HCT116 (cell line): ENCODE results near the gene TTC23. TPM values are rescaled to one million over a fixed set of nuclear protein-coding genes. Genes with fewer than 3 reads are reported as not detected.

ENCODE experiments used
- ATAC-seq: fragments of 200-7000 bp; cut with Tn5 transposase; 2 replicates; pipeline ENCODE4 v1.9.1; 2020; ENCODE audit warnings: mild to moderate bottlenecking, moderate library complexity
- BruUV-seq: library from RNA; stranded (reverse); fragments of 400-500 nt; replicated peaks from 2 replicates; lab custom pipeline; 2021; lab: Mats Ljungman, UMichigan
- CTCF ChIA-PET: fragments of 300-600 bp; sonication (Branson Sonifier 250); formaldehyde crosslinking; loops from one replicate; lab custom pipeline; 2021; ENCODE audit warnings: antibody characterized with exemption; lab: Charles Lee
- POLR2A ChIA-PET: fragments of 300-600, 350-600 bp; sonication (Branson Sonifier 250); formaldehyde crosslinking; loops from one replicate; lab custom pipeline; 2021; ENCODE audit warnings: antibody characterized with exemption; lab: Charles Lee
- RAD21 ChIA-PET, 2 experiments: fragments of 300-600 bp; sonication (Branson Sonifier 250); formaldehyde crosslinking; loops; one replicate each; lab custom pipeline; 2023; ENCODE audit warnings: low total read pairs in 2 of 2; ENCODE audit not compliant: uncharacterized antibody in 2 of 2, unreplicated experiment in 2 of 2, low non-redundant PET in 1 of 2; lab: Charles Lee
- DNase-seq: peaks from one replicate; pipeline ENCODE4 v3.0.0-alpha.2; 2010; ENCODE audit warnings: low read depth, low spot score
- H2AFZ ChIP-seq: fragments of 200-600 bp; shearing (Covaris generic), sonication (generic); 2 replicates; pipeline ENCODE4 v1.6.1; 2017; ENCODE audit warnings: low read depth, mixed run types, mixed read lengths, antibody characterized with exemption, low read length; ENCODE audit not compliant: poor library complexity, severe bottlenecking
- H3K27ac ChIP-seq: 2 replicates; pipeline ENCODE4 v1.5.1; 2012; ENCODE audit warnings: low read depth, low read length
- H3K27me3 ChIP-seq: fragments of 200-600 bp; sonication (generic); 2 replicates; pipeline ENCODE4 v1.6.1; 2016; ENCODE audit warnings: mixed run types, low read length, mixed read lengths; ENCODE audit not compliant: insufficient read depth
- H3K36me3 ChIP-seq, 2 experiments: fragments of 200-500 bp in 1 of 2; fragments of 200-600 bp in 1 of 2; sonication (Bioruptor generic) in 1 of 2; sonication (generic) in 1 of 2; 2 replicates each; pipeline versions ENCODE4 v1.5.1 to v1.6.1; 2014 to 2016; ENCODE audit warnings: low read length in 2 of 2, inconsistent platforms in 1 of 2, mixed read lengths in 1 of 2, mixed run types in 1 of 2; ENCODE audit not compliant: insufficient read depth in 2 of 2, control insufficient read depth in 1 of 2
- H3K4me1 ChIP-seq, 2 experiments: fragments of 200-600 bp in 1 of 2; sonication (generic) in 1 of 2; 2 replicates each; pipeline versions ENCODE4 v1.5.1 to v1.6.1; 2012 to 2017; ENCODE audit warnings: low read length in 2 of 2, inconsistent platforms in 1 of 2, mild to moderate bottlenecking in 1 of 2, mixed read lengths in 1 of 2, mixed run types in 1 of 2, moderate library complexity in 1 of 2; ENCODE audit not compliant: insufficient read depth in 2 of 2, control insufficient read depth in 1 of 2
- H3K4me2 ChIP-seq: fragments of 200-600 bp; sonication (generic); 2 replicates; pipeline ENCODE4 v1.6.1; 2017; ENCODE audit warnings: mixed run types, low read length, mixed read lengths
- H3K4me3 ChIP-seq, 2 experiments: fragments of 200-600 bp in 1 of 2; sonication (generic) in 1 of 2; replicated peaks in 1 of 2; 2 replicates each; pipeline ENCODE4 v1.5.1; 2011 to 2016; ENCODE audit warnings: low read length in 2 of 2, control low read depth in 1 of 2, low read depth in 1 of 2, mild to moderate bottlenecking in 1 of 2, mixed read lengths in 1 of 2, mixed run types in 1 of 2
- H3K79me2 ChIP-seq: fragments of 200-600 bp; sonication (generic); 2 replicates; pipeline ENCODE4 v1.6.1; 2017; ENCODE audit warnings: mild to moderate bottlenecking, mixed run types, low read length, moderate library complexity, mixed read lengths; ENCODE audit not compliant: insufficient read depth
- H3K9ac ChIP-seq: fragments of 200-600 bp; sonication (generic); 2 replicates; pipeline ENCODE4 v1.6.1; 2016; ENCODE audit warnings: low read length, mixed read lengths
- H3K9me2 ChIP-seq: fragments of 200-600 bp; sonication (generic), shearing (Covaris generic); 2 replicates; pipeline ENCODE4 v1.6.1; 2017; ENCODE audit warnings: mixed run types, mild to moderate bottlenecking, moderate library complexity; ENCODE audit not compliant: insufficient read depth
- H3K9me3 ChIP-seq, 2 experiments: fragments of 200-500 bp in 1 of 2; fragments of 200-600 bp in 1 of 2; sonication (Bioruptor generic) in 1 of 2; sonication (generic) in 1 of 2; 2 replicates each; pipeline ENCODE4 v1.6.1; 2014 to 2017; ENCODE audit warnings: low read length in 2 of 2, mixed read lengths in 2 of 2, inconsistent platforms in 1 of 2, low read depth in 1 of 2, mild to moderate bottlenecking in 1 of 2, mixed run types in 1 of 2, moderate library complexity in 1 of 2; ENCODE audit not compliant: control insufficient read depth in 1 of 2, insufficient read depth in 1 of 2
- H4K20me1 ChIP-seq: fragments of 200-600 bp; sonication (generic), shearing (Covaris generic); 2 replicates; pipeline ENCODE4 v1.6.1; 2017; ENCODE audit warnings: mixed run types, mild to moderate bottlenecking, moderate library complexity; ENCODE audit not compliant: insufficient read depth
- ATF3 ChIP-seq: IDR thresholded peaks from 2 replicates; pipeline ENCODE4 v1.6.1; 2012
- CBX3 ChIP-seq: IDR thresholded peaks from 2 replicates; pipeline ENCODE4 v1.6.1; 2012; ENCODE audit warnings: low read depth
- CEBPB ChIP-seq: IDR thresholded peaks from 2 replicates; pipeline ENCODE4 v1.6.1; 2012; ENCODE audit warnings: low read depth
- EGR1 ChIP-seq: IDR thresholded peaks from 2 replicates; pipeline ENCODE4 v1.6.1; 2012; ENCODE audit warnings: low read depth
- EZH2 ChIP-seq: fragments of 200-600 bp; sonication (generic); IDR thresholded peaks from 2 replicates; pipeline ENCODE4 v1.6.1; 2017; ENCODE audit warnings: antibody characterized with exemption, mixed run types
- FOSL1 ChIP-seq: IDR thresholded peaks from 2 replicates; pipeline ENCODE4 v1.6.1; 2012; ENCODE audit warnings: low read depth
- JUND ChIP-seq: IDR thresholded peaks from 2 replicates; pipeline ENCODE4 v1.6.1; 2012
- MAX ChIP-seq: IDR thresholded peaks from 2 replicates; pipeline ENCODE4 v1.6.1; 2012
- POLR2A ChIP-seq: IDR thresholded peaks from 2 replicates; pipeline ENCODE4 v1.7.0; 2011; ENCODE audit warnings: borderline replicate concordance; ENCODE audit not compliant: insufficient read depth, insufficient read length; ENCODE audit errors: extremely low read depth
- RAD21 ChIP-seq: IDR thresholded peaks from 2 replicates; pipeline ENCODE4 v1.6.1; 2012; ENCODE audit warnings: low read depth, mild to moderate bottlenecking
- SIN3A ChIP-seq: IDR thresholded peaks from 2 replicates; pipeline ENCODE4 v1.6.1; 2012; ENCODE audit warnings: low read depth
- SP1 ChIP-seq: IDR thresholded peaks from 2 replicates; pipeline ENCODE4 v1.6.1; 2012; ENCODE audit warnings: low read depth
- SRF ChIP-seq: IDR thresholded peaks from 2 replicates; pipeline ENCODE4 v1.6.1; 2012; ENCODE audit warnings: low read depth
- YY1 ChIP-seq: IDR thresholded peaks from 2 replicates; pipeline ENCODE4 v1.6.1; 2011; ENCODE audit warnings: low read length, low read depth, moderate library complexity, mild to moderate bottlenecking; ENCODE audit not compliant: insufficient replicate concordance; ENCODE audit errors: extremely low read depth
- ZNF274 ChIP-seq: fragments of 200-500 bp; sonication (Bioruptor generic); IDR thresholded peaks from 2 replicates; pipeline ENCODE4 v1.6.1; 2014; ENCODE audit warnings: mild to moderate bottlenecking, low read depth, low read length, inconsistent platforms
- intact Hi-C: fragments of 100-400 bp; cut with micrococcal nuclease; formaldehyde crosslinking; loops from 2 replicates; pipeline ENCODE4 v1.10.0; 2022
- total RNA-seq: library from RNA; stranded (reverse); gene quantifications from one replicate; pipeline ENCODE4 v1.2.1, GENCODE V29; 2021; ENCODE audit not compliant: unreplicated experiment
- TF ChIP-seq, protein P1 (sequence below): IDR thresholded peaks from 2 replicates; pipeline ENCODE4 v1.6.1; 2011; ENCODE audit warnings: mild to moderate bottlenecking, low read length, moderate library complexity; ENCODE audit not compliant: insufficient replicate concordance; ENCODE audit errors: extremely low read depth
- TF ChIP-seq, protein P2 (sequence below): IDR thresholded peaks from 2 replicates; pipeline ENCODE4 v1.6.1; 2012; ENCODE audit warnings: low read depth

The TTC23 gene
- total RNA-seq, 1 experiment from 2014 or later = 10.2 TPM

DNA sequence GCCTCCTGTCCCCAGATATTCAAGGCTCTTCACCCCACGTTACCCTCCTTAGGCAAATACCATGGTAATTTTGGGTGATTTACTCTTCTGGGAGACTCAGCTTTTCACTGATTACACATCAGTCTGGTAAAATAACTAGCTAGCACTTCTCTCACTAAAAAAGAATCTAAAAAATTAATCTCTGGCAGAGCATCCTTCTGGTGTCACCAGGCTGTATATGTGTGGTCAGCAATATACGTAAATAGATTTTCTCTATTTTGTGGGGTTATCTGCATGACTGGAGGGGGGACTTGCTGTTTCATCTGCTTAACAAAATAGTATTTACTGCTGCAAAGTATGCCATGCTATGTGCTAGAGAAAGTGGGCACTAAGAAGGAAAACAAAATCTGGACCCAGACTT lies 47.0 kb upstream of the TTC23 start:
- CTCF ChIA-PET = interaction anchor here (1.2 kb wide), 1 partner anchor 408 kb away, joined by 5 read pairs; no protein-coding TSS in a partner anchor

More for the DNA sequence above, 47.0 kb upstream of the TTC23 start:
- DNase-seq = no peak
- no peak for ATAC-seq
- no peak overlapping the region for H2AFZ ChIP-seq
- ChIA-PET RAD21 (no interaction called here), POLR2A (no interaction called here)
- no peaks in the 10 kb centered on the region; a peak in 1 of 4 replicates for H3K9me3 ChIP-seq
- H4K20me1 ChIP-seq = no peaks in the 10 kb centered on the region
- no peaks in the 10 kb centered on the region for H3K79me2 ChIP-seq
- no peaks in the 10 kb centered on the region for H3K36me3 ChIP-seq
- no peak overlapping the region for H3K9ac ChIP-seq
- no peak overlapping the region for H3K4me2 ChIP-seq
- TF ChIP-seq SIN3A (no peak), EGR1 (no peak), FOSL1 (no peak), YY1 (no peak), ATF3 (no peak), CEBPB (no peak), MAX (no peak), ZNF274 (no peak), POLR2A (no peak), SP1 (no peak), CBX3 (no peak), EZH2 (no peak), RAD21 (no peak), JUND (no peak), SRF (no peak)
- TF ChIP-seq, protein P1, sequence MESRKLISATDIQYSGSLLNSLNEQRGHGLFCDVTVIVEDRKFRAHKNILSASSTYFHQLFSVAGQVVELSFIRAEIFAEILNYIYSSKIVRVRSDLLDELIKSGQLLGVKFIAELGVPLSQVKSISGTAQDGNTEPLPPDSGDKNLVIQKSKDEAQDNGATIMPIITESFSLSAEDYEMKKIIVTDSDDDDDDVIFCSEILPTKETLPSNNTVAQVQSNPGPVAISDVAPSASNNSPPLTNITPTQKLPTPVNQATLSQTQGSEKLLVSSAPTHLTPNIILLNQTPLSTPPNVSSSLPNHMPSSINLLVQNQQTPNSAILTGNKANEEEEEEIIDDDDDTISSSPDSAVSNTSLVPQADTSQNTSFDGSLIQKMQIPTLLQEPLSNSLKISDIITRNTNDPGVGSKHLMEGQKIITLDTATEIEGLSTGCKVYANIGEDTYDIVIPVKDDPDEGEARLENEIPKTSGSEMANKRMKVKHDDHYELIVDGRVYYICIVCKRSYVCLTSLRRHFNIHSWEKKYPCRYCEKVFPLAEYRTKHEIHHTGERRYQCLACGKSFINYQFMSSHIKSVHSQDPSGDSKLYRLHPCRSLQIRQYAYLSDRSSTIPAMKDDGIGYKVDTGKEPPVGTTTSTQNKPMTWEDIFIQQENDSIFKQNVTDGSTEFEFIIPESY = no peak
- TF ChIP-seq, protein P2, sequence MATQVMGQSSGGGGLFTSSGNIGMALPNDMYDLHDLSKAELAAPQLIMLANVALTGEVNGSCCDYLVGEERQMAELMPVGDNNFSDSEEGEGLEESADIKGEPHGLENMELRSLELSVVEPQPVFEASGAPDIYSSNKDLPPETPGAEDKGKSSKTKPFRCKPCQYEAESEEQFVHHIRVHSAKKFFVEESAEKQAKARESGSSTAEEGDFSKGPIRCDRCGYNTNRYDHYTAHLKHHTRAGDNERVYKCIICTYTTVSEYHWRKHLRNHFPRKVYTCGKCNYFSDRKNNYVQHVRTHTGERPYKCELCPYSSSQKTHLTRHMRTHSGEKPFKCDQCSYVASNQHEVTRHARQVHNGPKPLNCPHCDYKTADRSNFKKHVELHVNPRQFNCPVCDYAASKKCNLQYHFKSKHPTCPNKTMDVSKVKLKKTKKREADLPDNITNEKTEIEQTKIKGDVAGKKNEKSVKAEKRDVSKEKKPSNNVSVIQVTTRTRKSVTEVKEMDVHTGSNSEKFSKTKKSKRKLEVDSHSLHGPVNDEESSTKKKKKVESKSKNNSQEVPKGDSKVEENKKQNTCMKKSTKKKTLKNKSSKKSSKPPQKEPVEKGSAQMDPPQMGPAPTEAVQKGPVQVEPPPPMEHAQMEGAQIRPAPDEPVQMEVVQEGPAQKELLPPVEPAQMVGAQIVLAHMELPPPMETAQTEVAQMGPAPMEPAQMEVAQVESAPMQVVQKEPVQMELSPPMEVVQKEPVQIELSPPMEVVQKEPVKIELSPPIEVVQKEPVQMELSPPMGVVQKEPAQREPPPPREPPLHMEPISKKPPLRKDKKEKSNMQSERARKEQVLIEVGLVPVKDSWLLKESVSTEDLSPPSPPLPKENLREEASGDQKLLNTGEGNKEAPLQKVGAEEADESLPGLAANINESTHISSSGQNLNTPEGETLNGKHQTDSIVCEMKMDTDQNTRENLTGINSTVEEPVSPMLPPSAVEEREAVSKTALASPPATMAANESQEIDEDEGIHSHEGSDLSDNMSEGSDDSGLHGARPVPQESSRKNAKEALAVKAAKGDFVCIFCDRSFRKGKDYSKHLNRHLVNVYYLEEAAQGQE = no peak
- BruUV-seq = no TSS peak
- H3K4me3 ChIP-seq = no peak overlapping the region
- no peaks in the 10 kb centered on the region for H3K27me3 ChIP-seq
- H3K27ac ChIP-seq = no peak overlapping the region
- no peaks in the 10 kb centered on the region for H3K4me1 ChIP-seq
- H3K9me2 ChIP-seq = no peaks in the 10 kb centered on the region
- intact Hi-C loops = no loop called here
